OCI-LY3 (cell line): ENCODE results near the gene SYTL3.
"Not testable (repeated sequence)": the region's sequence is repeated elsewhere in the genome, so short reads cannot be mapped to it uniquely, and the experiment has no call there.

Experiments
- H2AFZ ChIP-seq: fragments of 200-600, 300-600 bp; shearing (Covaris generic); 2 replicates; pipeline ENCODE4 v1.6.0; 2014; ENCODE audit warnings: antibody characterized with exemption, low read depth, low read length
- H3K27ac ChIP-seq: fragments of 200-600, 300-600 bp; sonication (generic); 2 replicates; pipeline ENCODE4 v1.5.1; 2014; ENCODE audit warnings: mild to moderate bottlenecking, low read length, moderate library complexity, mixed read lengths
- H3K27me3 ChIP-seq: fragments of 200-600, 300-600 bp; sonication (generic); 2 replicates; pipeline ENCODE4 v1.6.1; 2014; ENCODE audit warnings: low read depth, low read length, mixed read lengths
- H3K36me3 ChIP-seq: fragments of 200-600, 300-600 bp; sonication (generic); replicated peaks from 2 replicates; pipeline ENCODE3; 2014; ENCODE audit warnings: low read depth, low read length, mixed read lengths
- H3K4me1 ChIP-seq: fragments of 300-600, 200-600 bp; sonication (generic); 2 replicates; pipeline ENCODE4 v1.6.1; 2014; ENCODE audit warnings: low read length, mixed read lengths
- H3K4me2 ChIP-seq: fragments of 200-600, 300-600 bp; sonication (generic); 2 replicates; pipeline ENCODE4 v1.6.1; 2014; ENCODE audit warnings: low read length, mixed read lengths
- H3K4me3 ChIP-seq: fragments of 300-600, 200-600 bp; sonication (generic); 2 replicates; pipeline ENCODE4 v1.5.1; 2014; ENCODE audit warnings: antibody characterized with exemption, mild to moderate bottlenecking, low read length, moderate library complexity
- H3K79me2 ChIP-seq: fragments of 300-600, 200-600 bp; shearing (Covaris generic); 2 replicates; pipeline ENCODE4 v1.6.1; 2014; ENCODE audit warnings: mild to moderate bottlenecking, low read length, mixed read lengths
- H3K9ac ChIP-seq: fragments of 300-600, 200-600 bp; shearing (Covaris generic); 2 replicates; pipeline ENCODE4 v1.6.0; 2014; ENCODE audit warnings: mild to moderate bottlenecking, low read length, moderate library complexity
- H3K9me3 ChIP-seq: fragments of 200-600, 300-600 bp; shearing (Covaris generic); 2 replicates; pipeline ENCODE4 v1.6.1; 2014; ENCODE audit warnings: low read length, mixed read lengths; ENCODE audit not compliant: insufficient read depth
- H4K20me1 ChIP-seq: fragments of 200-600, 300-600 bp; sonication (generic); 2 replicates; pipeline ENCODE4 v1.6.1; 2016; ENCODE audit warnings: low read length, mixed read lengths; ENCODE audit not compliant: insufficient read depth
- CTCF ChIP-seq: fragments of 200-600, 300-600 bp; sonication (generic); IDR thresholded peaks from 2 replicates; pipeline ENCODE4 v1.5.1; 2014; ENCODE audit warnings: antibody characterized with exemption, low read length, low read depth
- EZH2phosphoT487 ChIP-seq: fragments of 200-600 bp; shearing (Covaris generic); IDR thresholded peaks from 2 replicates; pipeline ENCODE4 v1.6.1; 2018; ENCODE audit warnings: antibody characterized with exemption, mixed run types, low read depth

Gene SYTL3

GRCh38 chr6:158674342-158675131 is 24.7 kb downstream of the SYTL3 start:
- H3K9me3 ChIP-seq, result no peaks in the 10 kb centered on the region
- H4K20me1 ChIP-seq, result no peaks in the 10 kb centered on the region
- H3K79me2 ChIP-seq, result no peaks in the 10 kb centered on the region
- H3K27ac ChIP-seq, result no peak overlapping the region
- H2AFZ ChIP-seq, result no peak overlapping the region
- no peaks in the 10 kb centered on the region for H3K36me3 ChIP-seq
- H3K4me1 ChIP-seq, result peaks cover 4% of the 10 kb centered on the region
- H3K4me3 ChIP-seq, result no peak overlapping the region
- no peak for TF ChIP-seq EZH2phosphoT487
- no peak for TF ChIP-seq CTCF
- no peaks in the 10 kb centered on the region for H3K27me3 ChIP-seq
- no peak overlapping the region for H3K9ac ChIP-seq
- no peak overlapping the region for H3K4me2 ChIP-seq

DNA sequence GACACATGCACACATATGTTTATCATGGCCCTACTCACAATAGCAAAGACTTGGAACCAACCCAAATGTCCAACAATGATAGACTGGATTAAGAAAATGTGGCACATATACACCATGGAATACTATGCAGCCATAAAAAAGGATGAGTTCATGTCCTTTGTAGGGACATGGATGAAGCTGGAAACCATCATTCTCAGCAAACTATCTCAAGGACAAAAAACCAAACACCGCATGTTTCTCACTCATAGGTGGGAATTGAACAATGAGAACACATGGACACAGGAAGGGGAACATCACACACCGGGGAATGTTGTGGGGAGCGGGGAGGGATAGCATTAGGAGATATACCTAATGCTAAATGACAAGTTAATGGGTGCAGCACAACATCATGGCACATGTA is 27.2 kb downstream of the SYTL3 start:
- H3K27ac ChIP-seq, H3K4me2 ChIP-seq, H3K4me3 ChIP-seq, H3K79me2 ChIP-seq, H3K27me3 ChIP-seq, H3K4me1 ChIP-seq, H3K36me3 ChIP-seq, H3K9me3 ChIP-seq, H3K9ac ChIP-seq, H2AFZ ChIP-seq, H4K20me1 ChIP-seq: not testable (repeated sequence)

- Histone ChIP-seq H3K27ac (no peak overlapping the region), H3K9ac (no peak overlapping the region), H3K27me3 (no peaks in the 10 kb centered on the region), H3K4me1 (no peaks in the 10 kb centered on the region), H4K20me1 (no peaks in the 10 kb centered on the region), H3K4me3 (no peak overlapping the region), H2AFZ (no peak overlapping the region), H3K4me2 (no peak overlapping the region), H3K36me3 (no peaks in the 10 kb centered on the region), H3K9me3 (no peaks in the 10 kb centered on the region), H3K79me2 (no peaks in the 10 kb centered on the region)
- TF ChIP-seq EZH2phosphoT487 (no peak), CTCF (no peak)
Observed at GRCh38 chr6:158677906-158678578, 28.2 kb downstream of the SYTL3 start.

DNA sequence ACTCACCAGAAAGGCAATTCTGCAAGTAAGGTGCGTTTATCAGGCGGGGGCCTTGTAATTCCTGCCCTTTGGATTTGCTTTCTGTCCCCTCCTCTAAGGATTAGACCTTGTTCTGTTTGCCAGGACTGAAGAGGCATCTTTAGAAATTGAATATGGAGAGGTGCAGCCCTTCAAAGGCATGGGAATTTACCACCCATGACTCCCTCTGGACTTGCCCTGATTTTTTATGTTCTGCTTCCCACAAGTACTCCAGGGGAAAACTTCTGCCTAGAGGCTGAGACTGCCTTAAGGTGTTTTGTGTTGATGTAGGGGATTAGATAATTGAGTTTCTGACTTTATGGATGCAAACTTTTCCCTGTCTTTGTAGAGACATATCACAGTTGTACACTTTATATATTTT is 30.2 kb downstream of the SYTL3 start:
- no peaks in the 10 kb centered on the region for H3K9me3 ChIP-seq
- no peaks in the 10 kb centered on the region for H3K79me2 ChIP-seq
- H3K27ac ChIP-seq, result no peak overlapping the region
- H3K4me3 ChIP-seq, result no peak overlapping the region
- H4K20me1 ChIP-seq, result no peaks in the 10 kb centered on the region
- no peak overlapping the region for H3K9ac ChIP-seq
- H3K36me3 ChIP-seq, result no peaks in the 10 kb centered on the region
- H3K4me1 ChIP-seq, result no peaks in the 10 kb centered on the region
- TF ChIP-seq CTCF (no peak), EZH2phosphoT487 (no peak)
- no peak overlapping the region for H2AFZ ChIP-seq
- H3K27me3 ChIP-seq, result no peaks in the 10 kb centered on the region
- H3K4me2 ChIP-seq, result no peak overlapping the region
